SJSA1 (cell line): ENCODE data around the gene GPLD1. TPM values are rescaled to one million over a fixed set of nuclear protein-coding genes. Genes with fewer than 3 reads are reported as not detected.

Source experiments
- DNase-seq, 2 experiments: peaks; one replicate each; pipeline ENCODE4 v3.0.0-alpha.2; 2015 to 2020; ENCODE audit warnings: low spot score in 2 of 2, low read depth in 1 of 2
- H3K27ac ChIP-seq: fragments of 250-450 bp; sonication (Bioruptor Pico); 2 replicates; pipeline ENCODE4 v1.5.1; 2020; ENCODE audit warnings: mild to moderate bottlenecking, moderate library complexity
- H3K27me3 ChIP-seq: fragments of 250-450 bp; sonication (Bioruptor Pico); replicated peaks from 2 replicates; pipeline ENCODE4 v1.5.1; 2020; ENCODE audit warnings: mild to moderate bottlenecking, moderate library complexity
- H3K36me3 ChIP-seq: fragments of 250-450 bp; sonication (Bioruptor Pico); 2 replicates; pipeline ENCODE4 v1.5.1; 2020; ENCODE audit warnings: mild to moderate bottlenecking
- H3K4me1 ChIP-seq: fragments of 250-450 bp; sonication (Bioruptor Pico); replicated peaks from 2 replicates; pipeline ENCODE4 v1.6.1; 2021; ENCODE audit warnings: mild to moderate bottlenecking
- H3K4me3 ChIP-seq: fragments of 250-450 bp; sonication (Bioruptor Pico); 2 replicates; pipeline ENCODE4 v1.5.1; 2020; ENCODE audit warnings: mild to moderate bottlenecking
- H3K9me3 ChIP-seq: fragments of 250-450 bp; sonication (Bioruptor Pico); replicated peaks from 2 replicates; pipeline ENCODE4 v1.5.1; 2020; ENCODE audit warnings: mild to moderate bottlenecking
- total RNA-seq: library from RNA; depleted of rRNA; stranded (reverse); fragments of >200 nt; shearing (Covaris generic); gene quantifications from 2 replicates; pipeline ENCODE4 v1.2.3, GENCODE V29; 2014

The GPLD1 gene
- total RNA-seq, 1 experiment from 2014 or later, result 0.74 TPM

DNA sequence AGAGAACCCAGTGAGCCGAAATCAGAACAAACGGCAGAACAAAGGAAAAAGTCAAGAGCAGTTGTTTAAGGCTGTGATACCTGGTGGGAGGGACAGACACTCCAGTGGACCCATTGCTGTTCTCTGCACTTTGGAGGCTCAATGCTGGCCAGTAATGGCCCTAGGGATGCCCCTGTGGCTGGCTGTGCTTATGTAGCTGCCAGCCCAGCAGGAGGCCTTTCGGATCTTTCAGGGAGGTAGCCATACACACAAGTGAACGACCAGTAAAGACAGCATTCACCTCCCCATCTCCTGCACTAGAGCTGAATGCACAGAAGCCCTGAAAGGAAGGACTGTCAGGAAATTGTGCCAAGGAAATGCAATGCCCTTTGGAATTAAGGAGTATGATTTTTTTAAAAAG is 34.3 kb downstream of the GPLD1 start:
- Histone ChIP-seq H3K9me3 (no peaks in the 10 kb centered on the region), H3K4me3 (no peak overlapping the region), H3K36me3 (no peaks in the 10 kb centered on the region), H3K4me1 (no peaks in the 10 kb centered on the region), H3K27ac (no peak overlapping the region), H3K27me3 (no peaks in the 10 kb centered on the region)
- no peak for DNase-seq

- Histone ChIP-seq H3K27ac (no peak overlapping the region), H3K36me3 (no peaks in the 10 kb centered on the region), H3K27me3 (no peaks in the 10 kb centered on the region), H3K4me1 (no peaks in the 10 kb centered on the region), H3K9me3 (no peaks in the 10 kb centered on the region), H3K4me3 (no peak overlapping the region)
- no peak for DNase-seq
Measured at GRCh38 chr6:24454452-24454851, 34.9 kb downstream of the GPLD1 start.

DNA sequence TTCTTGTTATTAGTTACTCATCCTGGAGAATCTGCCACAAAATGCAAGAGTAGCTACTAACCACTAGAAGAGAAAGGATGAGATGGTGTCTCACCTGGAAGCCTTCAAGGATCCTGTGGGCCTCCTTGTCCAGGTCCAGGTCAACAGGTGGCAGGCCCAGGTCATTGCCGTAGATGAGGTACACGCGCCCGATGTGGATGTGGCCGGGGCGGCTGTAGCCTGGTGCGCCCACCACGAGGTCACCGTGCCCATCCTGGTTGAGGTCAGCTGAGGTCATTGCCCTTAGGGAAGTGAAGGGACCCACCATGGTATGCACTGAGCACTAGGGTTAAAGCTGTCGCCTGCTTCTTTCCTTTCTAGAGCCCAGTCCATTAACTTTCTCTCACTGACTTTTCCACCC is 35.5 kb downstream of the GPLD1 start:
- H3K4me3 ChIP-seq, result no peak overlapping the region
- DNase-seq, result no peak
- H3K36me3 ChIP-seq, result no peaks in the 10 kb centered on the region
- no peaks in the 10 kb centered on the region for H3K9me3 ChIP-seq
- H3K4me1 ChIP-seq, result no peaks in the 10 kb centered on the region
- H3K27me3 ChIP-seq, result no peaks in the 10 kb centered on the region
- no peak overlapping the region for H3K27ac ChIP-seq

- no peaks in the 10 kb centered on the region for H3K4me1 ChIP-seq
- H3K36me3 ChIP-seq, result no peaks in the 10 kb centered on the region
- no peaks in the 10 kb centered on the region for H3K9me3 ChIP-seq
- no peaks in the 10 kb centered on the region for H3K27me3 ChIP-seq
- DNase-seq, result no peak
- H3K4me3 ChIP-seq, result no peak overlapping the region
- no peak overlapping the region for H3K27ac ChIP-seq
Measured at GRCh38 chr6:24451581-24452388, 37.6 kb downstream of the GPLD1 start.

GRCh38 chr6:24448828-24449525 is 40.4 kb downstream of the GPLD1 start:
- Histone ChIP-seq H3K27ac (no peak overlapping the region), H3K4me3 (no peak overlapping the region), H3K4me1 (no peaks in the 10 kb centered on the region), H3K27me3 (no peaks in the 10 kb centered on the region), H3K9me3 (no peaks in the 10 kb centered on the region), H3K36me3 (no peaks in the 10 kb centered on the region)
- no peak for DNase-seq

GRCh38 chr6:24448396-24448795 is 41.0 kb downstream of the GPLD1 start:
- Histone ChIP-seq H3K27ac (no peak overlapping the region), H3K36me3 (no peaks in the 10 kb centered on the region), H3K4me3 (no peak overlapping the region), H3K4me1 (no peaks in the 10 kb centered on the region), H3K27me3 (no peaks in the 10 kb centered on the region), H3K9me3 (no peaks in the 10 kb centered on the region)
- no peak for DNase-seq

- DNase-seq, result no peak
- Histone ChIP-seq H3K36me3 (no peaks in the 10 kb centered on the region), H3K27ac (no peak overlapping the region), H3K4me1 (no peaks in the 10 kb centered on the region), H3K4me3 (no peak overlapping the region), H3K9me3 (no peaks in the 10 kb centered on the region), H3K27me3 (no peaks in the 10 kb centered on the region)
Measured at GRCh38 chr6:24446670-24447069, 42.7 kb downstream of the GPLD1 start.

- no peaks in the 10 kb centered on the region for H3K9me3 ChIP-seq
- no peaks in the 10 kb centered on the region for H3K27me3 ChIP-seq
- H3K4me3 ChIP-seq, result no peak overlapping the region
- H3K4me1 ChIP-seq, result no peaks in the 10 kb centered on the region
- DNase-seq, result no peak
- H3K27ac ChIP-seq, result no peak overlapping the region
- H3K36me3 ChIP-seq, result no peaks in the 10 kb centered on the region
Measured at GRCh38 chr6:24445704-24446103, 43.7 kb downstream of the GPLD1 start.

DNA sequence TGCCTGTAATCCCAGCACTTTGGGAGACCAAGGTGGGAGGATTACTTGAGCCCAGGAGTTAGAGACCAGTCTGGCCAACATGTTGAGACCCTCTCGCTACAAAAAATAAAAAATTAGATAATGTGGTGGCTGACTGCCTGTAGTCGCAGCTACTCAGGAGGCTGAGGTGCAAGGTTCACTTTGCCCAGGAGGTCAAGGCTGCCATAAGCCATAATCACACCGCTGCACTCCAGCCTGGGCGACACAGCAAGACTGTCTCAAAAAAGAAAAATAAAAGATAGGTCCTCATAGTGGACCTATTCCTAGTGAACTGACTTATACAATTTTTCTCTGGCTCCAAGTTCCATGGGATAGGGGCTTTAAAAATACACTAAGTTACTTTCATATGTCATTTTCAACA is 44.8 kb downstream of the GPLD1 start:
- Histone ChIP-seq H3K27ac (no peak overlapping the region), H3K9me3 (no peaks in the 10 kb centered on the region), H3K4me3 (no peak overlapping the region), H3K27me3 (no peaks in the 10 kb centered on the region), H3K36me3 (no peaks in the 10 kb centered on the region), H3K4me1 (no peaks in the 10 kb centered on the region)
- no peak for DNase-seq

- no peaks in the 10 kb centered on the region for H3K4me1 ChIP-seq
- no peak overlapping the region for H3K27ac ChIP-seq
- no peaks in the 10 kb centered on the region for H3K36me3 ChIP-seq
- no peak for DNase-seq
- H3K4me3 ChIP-seq, result no peak overlapping the region
- H3K27me3 ChIP-seq, result no peaks in the 10 kb centered on the region
- no peaks in the 10 kb centered on the region for H3K9me3 ChIP-seq
Measured at GRCh38 chr6:24441599-24441904, 47.8 kb downstream of the GPLD1 start.

DNA sequence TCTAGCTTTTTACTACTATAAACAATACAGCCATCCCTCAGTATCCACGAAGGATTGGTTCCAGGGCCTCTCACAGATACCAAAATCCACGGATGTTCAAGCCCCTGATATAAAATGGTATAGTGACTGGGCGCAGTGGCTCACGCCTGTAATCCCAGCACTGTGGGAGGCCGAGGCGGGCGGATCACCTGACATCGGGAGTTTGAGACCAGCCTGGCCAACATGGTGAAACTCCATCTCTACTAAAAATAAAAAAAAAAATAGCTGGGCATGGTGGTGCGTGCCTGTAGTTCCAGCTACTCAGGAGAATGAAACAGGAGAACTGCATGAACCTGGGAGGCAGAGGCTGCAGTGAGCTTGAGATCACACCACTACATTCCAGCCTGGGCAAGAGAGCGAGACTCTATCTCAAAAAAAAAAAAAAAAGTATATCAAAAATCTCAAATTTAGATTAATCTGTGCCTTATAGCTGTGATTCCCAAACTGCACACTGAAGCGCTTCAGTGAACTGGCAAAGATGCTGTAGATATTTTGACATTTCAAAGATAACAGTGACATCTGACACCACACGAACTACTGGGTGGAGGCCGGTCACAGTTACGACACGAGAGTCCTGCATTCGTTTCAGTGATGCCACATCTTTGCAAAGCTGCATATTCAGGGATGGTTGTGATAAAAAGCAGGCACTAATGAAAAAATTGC is 48.3 kb downstream of the GPLD1 start:
- no peak overlapping the region for H3K27ac ChIP-seq
- no peak for DNase-seq
- H3K4me3 ChIP-seq, result no peak overlapping the region

DNA sequence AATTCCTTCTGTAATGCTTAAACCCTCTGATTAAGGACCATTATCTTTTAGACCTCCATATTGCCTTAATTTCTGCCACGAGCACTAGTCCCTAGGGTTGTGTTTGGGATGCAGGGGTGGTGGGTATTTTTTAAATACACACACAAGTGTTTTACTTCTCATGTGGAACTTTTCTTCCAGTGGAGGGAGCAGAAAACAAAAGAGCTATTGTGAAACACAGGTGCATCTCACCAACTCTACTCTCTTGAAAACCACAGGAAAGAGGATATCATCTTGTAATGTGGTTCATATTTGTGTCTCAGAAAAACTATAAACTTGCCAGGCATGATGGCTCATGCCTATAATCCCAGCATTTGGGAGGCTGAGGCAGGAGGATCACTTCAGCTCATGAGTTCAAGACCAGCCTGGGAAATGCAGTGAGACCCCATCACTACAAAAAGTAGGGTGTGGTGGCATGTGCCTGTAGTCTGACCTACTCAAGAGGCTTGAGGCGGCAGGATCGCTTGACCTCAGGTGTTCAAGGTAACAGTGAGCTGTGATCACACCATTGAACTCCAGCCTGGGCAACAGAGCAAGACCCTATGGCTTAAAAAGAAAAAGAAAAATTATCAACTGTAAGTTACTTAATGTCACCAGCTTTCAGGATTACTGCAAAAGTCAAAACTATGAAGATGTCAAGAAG is 49.4 kb downstream of the GPLD1 start:
- Histone ChIP-seq H3K27ac (no peak overlapping the region), H3K36me3 (no peaks in the 10 kb centered on the region)

More for the DNA sequence above, 48.3 kb downstream of the GPLD1 start:
- Histone ChIP-seq H3K27me3 (no peaks in the 10 kb centered on the region), H3K4me1 (no peaks in the 10 kb centered on the region), H3K36me3 (no peaks in the 10 kb centered on the region), H3K9me3 (no peaks in the 10 kb centered on the region)

DNA sequence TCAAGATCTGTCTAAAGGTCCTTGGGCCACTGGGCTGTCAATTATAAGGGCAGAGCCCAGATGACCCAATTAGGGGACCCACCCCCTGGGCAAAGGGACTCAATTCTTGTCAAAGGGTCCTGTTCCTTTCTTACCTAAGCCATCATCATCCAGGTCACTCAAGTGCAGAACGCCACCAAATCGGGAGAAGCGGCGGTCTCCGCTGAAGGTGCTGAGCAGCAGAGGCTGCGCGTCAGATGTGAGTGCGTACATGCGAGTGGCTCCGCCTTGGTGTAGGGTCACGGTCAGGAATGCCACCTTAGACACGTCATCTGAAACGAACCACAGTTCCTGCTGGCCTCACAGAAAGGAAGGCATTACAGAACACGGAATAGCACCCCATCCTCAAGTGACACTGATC is 52.4 kb downstream of the GPLD1 start:
- Histone ChIP-seq H3K36me3 (no peaks in the 10 kb centered on the region), H3K9me3 (no peaks in the 10 kb centered on the region), H3K4me1 (no peaks in the 10 kb centered on the region), H3K27ac (no peak overlapping the region), H3K27me3 (no peaks in the 10 kb centered on the region), H3K4me3 (no peak overlapping the region)
- no peak for DNase-seq

More for the DNA sequence above, 49.4 kb downstream of the GPLD1 start:
- Histone ChIP-seq H3K4me3 (no peak overlapping the region), H3K27me3 (no peaks in the 10 kb centered on the region), H3K4me1 (no peaks in the 10 kb centered on the region), H3K9me3 (no peaks in the 10 kb centered on the region)
- DNase-seq, result no peak

GRCh38 chr6:24432611-24433010 is 56.8 kb downstream of the GPLD1 start:
- no peak overlapping the region for H3K4me3 ChIP-seq
- H3K4me1 ChIP-seq, result no peaks in the 10 kb centered on the region
- no peak for DNase-seq
- H3K27me3 ChIP-seq, result no peaks in the 10 kb centered on the region
- no peaks in the 10 kb centered on the region for H3K9me3 ChIP-seq
- H3K27ac ChIP-seq, result no peak overlapping the region
- no peaks in the 10 kb centered on the region for H3K36me3 ChIP-seq
